T-cell (primary cell): ENCODE data around the gene OAT. TPM values are rescaled to one million over a fixed set of nuclear protein-coding genes. Genes with fewer than 3 reads are reported as not detected.
"Not testable (repeated sequence)": the region's sequence is repeated elsewhere in the genome, so short reads cannot be mapped to it uniquely, and the experiment has no call there.

Experiments used
- ATAC-seq, 4 experiments: fragments of 200-7000 bp in 3 of 4; fragments of 150-1000 bp in 1 of 4; cut with Tn5 transposase; replicated peaks in 1 of 4; 1 replicate in 3 of 4; 2 replicates in 1 of 4; pipeline ENCODE4 v1.10.0; 2021; ENCODE audit warnings: moderate library complexity in 3 of 4, mild to moderate bottlenecking in 2 of 4, moderate number of reproducible peaks in 1 of 4
- CTCF ChIA-PET, 2 donors: fragments of 300-600 bp; sonication (Branson Sonifier 250); formaldehyde crosslinking; loops; one replicate each; lab custom pipeline; 2022; ENCODE audit warnings: antibody characterized with exemption in 2 of 2; lab: Charles Lee
- POLR2A ChIA-PET, 2 donors: fragments of 300-600 bp; sonication (Branson Sonifier 250); formaldehyde crosslinking; loops; one replicate each; lab custom pipeline; 2022; ENCODE audit warnings: antibody characterized with exemption in 2 of 2; lab: Charles Lee
- DNase-seq, 35 experiments: peaks; one replicate each; pipeline versions ENCODE4 v3.0.0 to v3.0.0-alpha.2; 2013 to 2023
- H3K27ac ChIP-seq: one replicate; pipeline ENCODE4 v1.5.1; 2013; ENCODE audit warnings: low read length
- H3K27me3 ChIP-seq, 2 experiments: replicated peaks in 1 of 2; 1 replicate in 1 of 2; 2 replicates in 1 of 2; pipeline versions ENCODE4 v1.6.1 to v1.7.0; 2013; ENCODE audit warnings: low read length in 1 of 2, mixed read lengths in 1 of 2; ENCODE audit not compliant: control insufficient read depth in 2 of 2, insufficient read depth in 2 of 2; ENCODE audit errors: extremely low read depth in 1 of 2
- H3K36me3 ChIP-seq, 2 donors: 1 replicate in 1 of 2; 2 replicates in 1 of 2; pipeline versions ENCODE4 v1.6.1 to v1.7.0; 2013; ENCODE audit warnings: low read length in 1 of 2; ENCODE audit not compliant: control insufficient read depth in 2 of 2, insufficient read depth in 1 of 2; ENCODE audit errors: extremely low read depth in 1 of 2
- H3K4me1 ChIP-seq, 2 experiments: 1 replicate in 1 of 2; 2 replicates in 1 of 2; pipeline versions ENCODE4 v1.6.1 to v1.7.0; 2013; ENCODE audit warnings: low read length in 2 of 2, mixed read lengths in 1 of 2; ENCODE audit not compliant: insufficient read depth in 2 of 2, control insufficient read depth in 1 of 2; ENCODE audit errors: extremely low read depth in 1 of 2
- H3K4me3 ChIP-seq, 2 donors: 1 replicate in 1 of 2; 2 replicates in 1 of 2; pipeline versions ENCODE4 v1.5.1 to v1.7.0; 2013; ENCODE audit warnings: mild to moderate bottlenecking in 2 of 2, low read length in 1 of 2, moderate library complexity in 1 of 2; ENCODE audit not compliant: control insufficient read depth in 1 of 2; ENCODE audit errors: extremely low read depth in 1 of 2
- H3K9me3 ChIP-seq: 2 replicates; pipeline ENCODE4 v1.7.0; 2013
- H3K27ac Mint-ChIP-seq, 2 donors: one replicate each; pipeline ENCODE4 v1.8.0; 2020 to 2021; ENCODE audit warnings: mild to moderate bottlenecking in 2 of 2, mixed read lengths in 2 of 2
- H3K27me3 Mint-ChIP-seq, 2 donors: one replicate each; pipeline ENCODE4 v1.8.0; 2021 to 2022; ENCODE audit warnings: mixed read lengths in 2 of 2
- H3K36me3 Mint-ChIP-seq: one replicate; pipeline ENCODE4 v1.8.0; 2021; ENCODE audit warnings: mixed read lengths
- H3K4me1 Mint-ChIP-seq, 3 donors: one replicate each; pipeline ENCODE4 v1.8.0; 2020 to 2022; ENCODE audit warnings: mixed read lengths in 3 of 3, mild to moderate bottlenecking in 1 of 3
- H3K4me3 Mint-ChIP-seq, 3 donors: one replicate each; pipeline ENCODE4 v1.8.0; 2020 to 2022; ENCODE audit warnings: mild to moderate bottlenecking in 3 of 3, mixed read lengths in 3 of 3, moderate library complexity in 3 of 3
- H3K9me3 Mint-ChIP-seq, 3 donors: one replicate each; pipeline ENCODE4 v1.8.0; 2020 to 2022; ENCODE audit warnings: mixed read lengths in 3 of 3
- WGBS: methylation state at CpG from one replicate; pipeline ENCODE4 v1.1.5; 2013; ENCODE audit warnings: missing lambda C conversion rate; ENCODE audit not compliant: insufficient coverage; 5-methylcytosine and 5-hydroxymethylcytosine counted together
- total RNA-seq, 35 experiments: library from RNA in 6 of 35; stranded (reverse) in 6 of 35; fragments of 120-200 nt in 1 of 35; gene quantifications; one replicate each; pipeline versions ENCODE4 v1.2.1 to v1.2.4 and lab custom pipeline; 2013 to 2026

OAT gene
- total RNA-seq, 5 donors from 2014 or later (not counting 1 experiment from before 2014, with no cell fraction given), result 23.2 to 42.5 (median 38.1) TPM

DNA sequence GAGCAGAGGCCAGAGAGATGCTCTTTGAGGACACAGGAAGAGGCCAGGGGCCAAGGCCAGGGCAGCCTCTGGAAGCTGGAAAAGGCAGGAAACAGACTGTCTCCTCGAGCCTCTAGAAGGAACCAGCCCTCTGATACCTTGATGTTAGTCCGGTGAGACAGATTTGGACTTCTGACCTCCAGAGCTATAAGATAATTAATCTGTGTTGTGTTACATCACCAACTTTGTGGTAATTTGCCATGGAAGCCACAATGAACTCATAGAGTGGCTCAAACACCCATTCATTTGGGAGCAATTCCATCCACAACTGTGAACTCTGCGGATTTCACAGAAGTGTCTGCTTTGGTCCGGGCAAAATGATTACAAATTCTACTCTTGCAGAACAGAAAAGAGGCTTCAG lies 48.7 kb downstream of the OAT start:
- Histone ChIP-seq H3K27me3 (peaks cover 0 to 42% of the 10 kb centered on the region in 2 experiments), H3K9me3 (no peaks in the 10 kb centered on the region), H3K4me1 (no peaks in the 10 kb centered on the region), H3K4me3 (no peak overlapping the region), H3K27ac (no peak overlapping the region), H3K36me3 (no peaks in the 10 kb centered on the region)
- Mint-ChIP-seq H3K27me3 (peaks cover 12 to 36% of the 10 kb centered on the region in 2 donors), H3K4me3 (no peak overlapping the region), H3K4me1 (no peaks in the 10 kb centered on the region), H3K9me3 (no peaks in the 10 kb centered on the region), H3K36me3 (no peaks in the 10 kb centered on the region), H3K27ac (no peak overlapping the region)
- no peak for ATAC-seq
- no peak for DNase-seq
- 64% methylated on average over 2 of the region's 4 CpGs for WGBS
- POLR2A ChIA-PET, result no interaction called here
- CTCF ChIA-PET, result no interaction called here

DNA sequence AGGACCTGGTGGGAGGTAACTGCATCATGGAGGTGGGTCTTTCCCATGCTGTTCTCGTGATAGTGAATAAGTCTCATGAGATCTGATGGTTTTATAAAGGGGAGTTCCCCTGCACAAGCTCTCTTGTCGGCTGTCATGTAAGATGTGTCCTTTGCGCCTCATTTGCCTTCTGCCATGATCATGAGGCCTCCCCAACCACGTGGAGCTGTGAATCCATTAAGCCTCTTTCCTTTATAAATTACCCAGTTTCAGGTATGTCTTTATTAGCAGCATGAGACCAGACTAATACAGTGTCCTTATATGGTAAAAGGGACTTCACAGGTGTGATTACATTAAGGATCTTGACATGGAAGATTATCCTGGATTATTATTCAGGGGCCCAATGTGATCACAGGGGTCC lies 49.2 kb downstream of the OAT start:
- POLR2A ChIA-PET, ATAC-seq, H3K9me3 ChIP-seq, CTCF ChIA-PET, H3K4me3 ChIP-seq, DNase-seq, H3K27ac Mint-ChIP-seq, H3K4me1 ChIP-seq, H3K36me3 ChIP-seq, H3K9me3 Mint-ChIP-seq, H3K4me1 Mint-ChIP-seq, H3K36me3 Mint-ChIP-seq, H3K27ac ChIP-seq, H3K4me3 Mint-ChIP-seq: not testable (repeated sequence)
- peaks cover 0 to 42% of the 10 kb centered on the region in 2 experiments for H3K27me3 ChIP-seq
- peaks cover 12 to 34% of the 10 kb centered on the region in 2 donors for H3K27me3 Mint-ChIP-seq
- WGBS, result 40% methylated on average over 1 of the region's 4 CpGs

DNA sequence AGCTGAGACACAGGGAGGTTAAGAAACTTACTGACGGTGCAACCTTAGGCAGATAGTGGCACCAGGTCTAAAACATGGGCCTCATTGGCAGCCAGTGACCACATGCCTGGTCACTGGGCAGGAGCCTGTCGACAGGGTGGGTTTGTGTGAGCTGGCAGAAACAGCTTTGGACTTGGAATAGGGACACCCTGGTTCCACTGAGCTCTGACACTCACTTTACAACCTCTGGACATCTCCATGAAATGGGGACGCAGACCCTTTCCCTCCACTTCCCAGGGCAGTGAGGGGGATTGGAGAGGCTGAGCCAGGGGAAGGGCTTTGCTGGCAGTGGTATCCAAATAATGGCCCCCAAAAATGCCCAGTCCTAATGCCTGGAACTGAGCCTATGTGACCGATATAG lies 49.7 kb downstream of the OAT start:
- H3K9me3 Mint-ChIP-seq, result no peaks in the 10 kb centered on the region
- H3K27me3 Mint-ChIP-seq, result peaks cover 12 to 34% of the 10 kb centered on the region in 2 donors
- H3K4me1 ChIP-seq, result no peaks in the 10 kb centered on the region
- ATAC-seq, result no peak
- no peak for DNase-seq
- no peaks in the 10 kb centered on the region for H3K36me3 Mint-ChIP-seq
- H3K4me3 ChIP-seq, result no peak overlapping the region
- ChIA-PET POLR2A (no interaction called here), CTCF (no interaction called here)
- H3K9me3 ChIP-seq, result no peaks in the 10 kb centered on the region
- H3K4me1 Mint-ChIP-seq, result no peaks in the 10 kb centered on the region
- no peak overlapping the region for H3K27ac ChIP-seq
- WGBS, result 83% methylated on average over 1 of the region's 4 CpGs
- H3K27me3 ChIP-seq, result peaks cover 0 to 42% of the 10 kb centered on the region in 2 experiments
- H3K4me3 Mint-ChIP-seq, result no peak overlapping the region
- no peak overlapping the region for H3K27ac Mint-ChIP-seq
- H3K36me3 ChIP-seq, result no peaks in the 10 kb centered on the region

DNA sequence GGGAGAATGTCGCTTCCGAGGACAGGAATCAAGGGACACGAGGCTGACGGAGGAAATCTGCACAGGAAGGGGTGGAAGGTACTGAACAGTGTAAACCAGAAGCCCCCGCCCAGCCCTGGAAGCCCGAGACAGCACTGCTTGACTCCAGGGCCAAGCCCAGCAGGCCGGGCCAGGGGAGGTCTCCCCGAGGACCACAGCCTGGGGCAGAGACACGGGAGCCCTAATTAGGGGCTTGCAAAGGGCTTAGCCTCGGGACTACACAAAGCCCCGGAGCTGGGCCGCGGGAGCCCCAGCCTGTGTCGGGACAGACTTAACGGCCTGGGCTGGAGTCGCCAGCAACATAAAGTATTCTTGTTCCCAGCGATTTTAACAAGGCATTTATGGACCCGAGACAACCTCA lies 50.8 kb downstream of the OAT start:
- CTCF ChIA-PET, result no interaction called here

DNA sequence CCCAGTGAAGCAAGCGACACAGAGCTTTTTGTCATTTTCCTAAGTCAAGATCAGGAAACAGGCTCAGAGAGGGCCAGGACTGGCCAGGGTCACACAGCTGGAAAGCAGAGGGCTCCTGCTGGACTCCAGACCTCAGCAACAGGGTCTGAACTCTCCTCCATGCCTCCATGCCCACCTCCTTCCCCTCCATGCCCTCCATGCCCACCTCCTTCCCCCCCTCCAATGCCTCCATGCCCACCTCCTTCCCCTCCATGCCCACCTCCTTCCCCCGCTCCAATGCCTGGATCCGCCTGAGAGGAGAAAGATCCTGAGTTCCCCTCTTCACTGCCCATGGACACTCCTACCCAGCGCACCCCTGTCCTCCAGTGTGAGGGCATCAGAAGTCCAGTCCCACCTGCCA lies 51.3 kb downstream of the OAT start:
- DNase-seq (no peak), ATAC-seq (no peak)
- Mint-ChIP-seq H3K9me3 (no peaks in the 10 kb centered on the region), H3K4me3 (no peak overlapping the region), H3K27me3 (peaks cover 12 to 31% of the 10 kb centered on the region in 2 donors), H3K4me1 (no peaks in the 10 kb centered on the region), H3K36me3 (no peaks in the 10 kb centered on the region), H3K27ac (no peak overlapping the region)
- POLR2A ChIA-PET, result no interaction called here
- Histone ChIP-seq H3K4me1 (no peaks in the 10 kb centered on the region), H3K27me3 (peaks cover 0 to 37% of the 10 kb centered on the region in 2 experiments), H3K9me3 (no peaks in the 10 kb centered on the region), H3K36me3 (no peaks in the 10 kb centered on the region), H3K27ac (no peak overlapping the region), H3K4me3 (no peak overlapping the region)
- CTCF ChIA-PET, result interaction anchor here in 1 of 2 donors (0.6 kb wide), 1 partner anchor 157 kb away, joined by 5 read pairs; no protein-coding TSS in a partner anchor
- WGBS, result 100% methylated on average over 1 of the region's 4 CpGs

More for the DNA sequence above, 50.8 kb downstream of the OAT start:
- no peak overlapping the region for H3K4me3 ChIP-seq
- no peak overlapping the region for H3K27ac ChIP-seq
- Mint-ChIP-seq H3K4me1 (no peaks in the 10 kb centered on the region), H3K36me3 (no peaks in the 10 kb centered on the region), H3K4me3 (no peak overlapping the region), H3K27me3 (peaks cover 12 to 31% of the 10 kb centered on the region in 2 donors), H3K27ac (no peak overlapping the region), H3K9me3 (no peaks in the 10 kb centered on the region)
- no peaks in the 10 kb centered on the region for H3K36me3 ChIP-seq
- POLR2A ChIA-PET, result no interaction called here
- H3K4me1 ChIP-seq, result no peaks in the 10 kb centered on the region
- peaks cover 0 to 37% of the 10 kb centered on the region in 2 experiments for H3K27me3 ChIP-seq
- no peaks in the 10 kb centered on the region for H3K9me3 ChIP-seq
- no peak for ATAC-seq
- no peak for DNase-seq
- WGBS, result 84% methylated on average over 18 of the region's 18 CpGs

DNA sequence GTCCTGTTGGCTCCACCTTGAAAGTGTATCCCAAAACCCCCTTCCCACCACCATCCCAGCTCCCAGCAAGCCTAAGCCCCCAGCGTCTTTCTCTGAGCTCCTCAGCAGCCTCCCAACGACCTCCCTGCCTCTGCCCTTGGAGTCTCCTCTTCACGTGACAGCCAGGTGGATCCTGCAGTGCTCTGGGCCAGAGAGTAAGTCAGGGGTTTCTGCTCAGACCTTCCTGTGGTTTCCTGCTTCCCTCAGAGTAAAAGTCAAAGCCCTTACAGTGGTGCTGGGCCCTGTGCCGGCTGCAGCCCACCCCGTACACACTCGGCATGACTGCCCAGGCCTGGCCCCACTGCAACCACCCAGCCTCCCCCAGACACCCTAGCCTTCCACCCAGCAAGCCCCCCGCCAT lies 51.9 kb downstream of the OAT start:
- Histone ChIP-seq H3K27ac (no peak overlapping the region), H3K9me3 (no peaks in the 10 kb centered on the region), H3K4me1 (no peaks in the 10 kb centered on the region), H3K4me3 (no peak overlapping the region), H3K36me3 (no peaks in the 10 kb centered on the region), H3K27me3 (peaks cover 0 to 37% of the 10 kb centered on the region in 2 experiments)
- H3K9me3 Mint-ChIP-seq, result no peaks in the 10 kb centered on the region
- H3K27ac Mint-ChIP-seq, result no peak overlapping the region
- H3K27me3 Mint-ChIP-seq, result peaks cover 8 to 29% of the 10 kb centered on the region in 2 donors
- ATAC-seq (no peak), DNase-seq (no peak)
- no peaks in the 10 kb centered on the region for H3K4me1 Mint-ChIP-seq
- H3K36me3 Mint-ChIP-seq, result no peaks in the 10 kb centered on the region
- POLR2A ChIA-PET, result no interaction called here
- CTCF ChIA-PET, result interaction anchor here in 1 of 2 donors (0.6 kb wide), 1 partner anchor 156 kb away, joined by 5 read pairs; no protein-coding TSS in a partner anchor
- H3K4me3 Mint-ChIP-seq, result no peak overlapping the region
- WGBS, result 6% methylated on average over 7 of the region's 7 CpGs

DNA sequence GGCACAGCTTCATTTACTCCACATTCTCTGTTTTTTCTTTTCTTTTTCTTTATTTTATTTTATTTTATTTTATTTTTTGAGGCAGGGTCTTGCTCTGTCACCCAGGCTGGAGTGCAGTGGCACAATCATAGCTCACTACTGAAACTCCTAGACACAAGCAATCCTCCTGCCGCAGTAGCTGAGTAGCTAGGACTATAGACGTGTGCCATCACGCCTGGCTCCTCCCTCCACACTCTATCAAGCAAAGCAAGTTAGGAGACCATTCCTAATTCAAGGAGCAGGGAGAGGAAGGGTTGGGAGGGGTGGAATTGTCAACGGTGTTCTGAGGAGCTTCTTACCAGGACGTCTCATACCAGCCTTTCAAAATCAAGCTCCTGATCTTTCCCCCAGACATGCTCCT lies 52.4 kb downstream of the OAT start:
- Histone ChIP-seq H3K9me3 (no peaks in the 10 kb centered on the region), H3K36me3 (no peaks in the 10 kb centered on the region), H3K4me3 (no peak overlapping the region), H3K4me1 (no peaks in the 10 kb centered on the region), H3K27ac (no peak overlapping the region), H3K27me3 (peaks cover 0 to 37% of the 10 kb centered on the region in 2 experiments)
- POLR2A ChIA-PET, result no interaction called here
- Mint-ChIP-seq H3K36me3 (no peaks in the 10 kb centered on the region), H3K27ac (no peak overlapping the region), H3K9me3 (no peaks in the 10 kb centered on the region), H3K4me3 (no peak overlapping the region), H3K4me1 (no peaks in the 10 kb centered on the region), H3K27me3 (peaks cover 3 to 26% of the 10 kb centered on the region in 2 donors)
- 33% methylated on average over 1 of the region's 5 CpGs for WGBS
- ATAC-seq, result no peak
- no peak for DNase-seq
- CTCF ChIA-PET, result no interaction called here
